ENCODE results near the gene NOL7.

DNA sequence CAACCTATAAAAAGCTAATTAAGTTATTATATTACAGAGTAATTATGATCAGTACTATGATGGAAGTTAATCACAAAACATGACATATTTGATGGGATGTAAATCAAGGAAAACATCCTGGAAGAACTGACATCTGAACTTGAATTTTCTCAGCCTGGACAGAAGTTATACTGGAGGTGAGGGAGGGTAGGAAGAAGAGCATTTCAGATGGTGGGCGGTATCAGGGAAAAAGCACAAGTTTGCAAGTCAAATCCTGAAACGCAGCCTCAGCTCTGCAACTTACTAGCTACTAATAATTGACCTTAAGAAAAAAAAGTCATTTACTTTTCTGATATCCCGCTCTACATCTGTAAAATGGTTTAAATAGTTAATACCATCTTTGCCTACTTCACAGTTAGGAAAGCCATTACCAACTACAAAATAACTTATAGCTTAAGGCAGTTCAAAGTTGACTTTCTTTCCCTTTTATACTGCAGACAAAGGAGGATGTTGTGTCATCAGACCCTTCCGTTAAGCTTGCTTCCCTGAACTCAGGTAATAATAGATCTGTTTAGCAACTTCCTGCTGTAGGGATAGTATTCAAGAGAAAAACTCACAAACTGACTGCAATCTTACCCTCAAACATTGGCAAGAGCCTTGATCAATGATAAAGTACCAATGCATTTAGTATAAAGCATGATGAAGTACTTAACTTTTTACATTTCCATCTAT lies 21.0 kb downstream of the NOL7 start:
- TF ChIP-seq ZFP3 (CRISPR knock-in tag; IDR thresholded peaks at IDR 0.05) (no peak), RARB (CRISPR knock-in tag; IDR thresholded peaks at IDR 0.05) (no peak), ARNTL (CRISPR knock-in tag; IDR thresholded peaks at IDR 0.05; ENCODE audit: borderline replicate concordance, low read depth) (no peak), ZNF8 (CRISPR knock-in tag; IDR thresholded peaks at IDR 0.05) (no peak), ZC3H10 (CRISPR knock-in tag; IDR thresholded peaks at IDR 0.05) (no peak), CSDC2 (CRISPR knock-in tag; IDR thresholded peaks at IDR 0.05) (no peak), BACH2 (CRISPR knock-in tag; IDR thresholded peaks at IDR 0.05; ENCODE audit: borderline replicate concordance) (no peak), GLIS3 (CRISPR knock-in tag; IDR thresholded peaks at IDR 0.05) (no peak), PPARA (CRISPR knock-in tag; IDR thresholded peaks at IDR 0.05; ENCODE audit: borderline replicate concordance) (no peak)
- TF ChIP-seq, protein P1, sequence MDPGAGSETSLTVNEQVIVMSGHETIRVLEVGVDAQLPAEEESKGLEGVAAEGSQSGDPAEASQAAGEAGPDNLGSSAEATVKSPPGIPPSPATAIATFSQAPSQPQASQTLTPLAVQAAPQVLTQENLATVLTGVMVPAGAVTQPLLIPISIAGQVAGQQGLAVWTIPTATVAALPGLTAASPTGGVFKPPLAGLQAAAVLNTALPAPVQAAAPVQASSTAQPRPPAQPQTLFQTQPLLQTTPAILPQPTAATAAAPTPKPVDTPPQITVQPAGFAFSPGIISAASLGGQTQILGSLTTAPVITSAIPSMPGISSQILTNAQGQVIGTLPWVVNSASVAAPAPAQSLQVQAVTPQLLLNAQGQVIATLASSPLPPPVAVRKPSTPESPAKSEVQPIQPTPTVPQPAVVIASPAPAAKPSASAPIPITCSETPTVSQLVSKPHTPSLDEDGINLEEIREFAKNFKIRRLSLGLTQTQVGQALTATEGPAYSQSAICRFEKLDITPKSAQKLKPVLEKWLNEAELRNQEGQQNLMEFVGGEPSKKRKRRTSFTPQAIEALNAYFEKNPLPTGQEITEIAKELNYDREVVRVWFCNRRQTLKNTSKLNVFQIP (CRISPR knock-in tag; IDR thresholded peaks at IDR 0.05; ENCODE audit: borderline replicate concordance, low read depth), result no peak
- TF ChIP-seq, protein P2, sequence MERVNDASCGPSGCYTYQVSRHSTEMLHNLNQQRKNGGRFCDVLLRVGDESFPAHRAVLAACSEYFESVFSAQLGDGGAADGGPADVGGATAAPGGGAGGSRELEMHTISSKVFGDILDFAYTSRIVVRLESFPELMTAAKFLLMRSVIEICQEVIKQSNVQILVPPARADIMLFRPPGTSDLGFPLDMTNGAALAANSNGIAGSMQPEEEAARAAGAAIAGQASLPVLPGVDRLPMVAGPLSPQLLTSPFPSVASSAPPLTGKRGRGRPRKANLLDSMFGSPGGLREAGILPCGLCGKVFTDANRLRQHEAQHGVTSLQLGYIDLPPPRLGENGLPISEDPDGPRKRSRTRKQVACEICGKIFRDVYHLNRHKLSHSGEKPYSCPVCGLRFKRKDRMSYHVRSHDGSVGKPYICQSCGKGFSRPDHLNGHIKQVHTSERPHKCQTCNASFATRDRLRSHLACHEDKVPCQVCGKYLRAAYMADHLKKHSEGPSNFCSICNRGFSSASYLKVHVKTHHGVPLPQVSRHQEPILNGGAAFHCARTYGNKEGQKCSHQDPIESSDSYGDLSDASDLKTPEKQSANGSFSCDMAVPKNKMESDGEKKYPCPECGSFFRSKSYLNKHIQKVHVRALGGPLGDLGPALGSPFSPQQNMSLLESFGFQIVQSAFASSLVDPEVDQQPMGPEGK (CRISPR knock-in tag; IDR thresholded peaks at IDR 0.05; ENCODE audit: borderline replicate concordance), result no peak
- TF ChIP-seq, protein P3, sequence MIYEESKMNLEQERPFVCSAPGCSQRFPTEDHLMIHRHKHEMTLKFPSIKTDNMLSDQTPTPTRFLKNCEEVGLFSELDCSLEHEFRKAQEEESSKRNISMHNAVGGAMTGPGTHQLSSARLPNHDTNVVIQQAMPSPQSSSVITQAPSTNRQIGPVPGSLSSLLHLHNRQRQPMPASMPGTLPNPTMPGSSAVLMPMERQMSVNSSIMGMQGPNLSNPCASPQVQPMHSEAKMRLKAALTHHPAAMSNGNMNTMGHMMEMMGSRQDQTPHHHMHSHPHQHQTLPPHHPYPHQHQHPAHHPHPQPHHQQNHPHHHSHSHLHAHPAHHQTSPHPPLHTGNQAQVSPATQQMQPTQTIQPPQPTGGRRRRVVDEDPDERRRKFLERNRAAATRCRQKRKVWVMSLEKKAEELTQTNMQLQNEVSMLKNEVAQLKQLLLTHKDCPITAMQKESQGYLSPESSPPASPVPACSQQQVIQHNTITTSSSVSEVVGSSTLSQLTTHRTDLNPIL (CRISPR knock-in tag; IDR thresholded peaks at IDR 0.05; ENCODE audit: low read depth), result no peak

All from SK-N-SH treated with all-trans-retinoic acid at 6 μM for 48 hours (cell line).